Cardiac septum (tissue), 1 donor: ENCODE results near the gene PTH2. TPM values are rescaled to one million over a fixed set of nuclear protein-coding genes. Genes with fewer than 3 reads are reported as not detected.
"Not testable (repeated sequence)": the region's sequence is repeated elsewhere in the genome, so short reads cannot be mapped to it uniquely, and the experiment has no call there.

ENCODE experiments used
- DNase-seq: peaks from one replicate; pipeline ENCODE4 v3.0.0-alpha.2; 2020; ENCODE audit warnings: low spot score
- intact Hi-C: fragments of 100-400 bp; cut with DNase I; formaldehyde crosslinking; loops from one replicate; pipeline ENCODE4 v1.14.0; 2022
- total RNA-seq: library from RNA; stranded (reverse); fragmentation: NEBNext Ultra II Directional; extraction: Animal tissue kit (Norgen Biotek cat#: 25700); gene quantifications from one replicate; pipeline ENCODE4 v1.2.1, GENCODE V29; 2021
- donor health status: DM: no; HTN: no; CAD: no.

PTH2 gene
- total RNA-seq, 1 donor from 2014 or later: not detected

GRCh38 chr19:49395581-49396407 lies 27.4 kb downstream of the PTH2 start:
- intact Hi-C loops: no loop called here
- no peak for DNase-seq

GRCh38 chr19:49393881-49394280 lies 29.4 kb downstream of the PTH2 start:
- no peak for DNase-seq
- intact Hi-C loops: no loop called here

DNA sequence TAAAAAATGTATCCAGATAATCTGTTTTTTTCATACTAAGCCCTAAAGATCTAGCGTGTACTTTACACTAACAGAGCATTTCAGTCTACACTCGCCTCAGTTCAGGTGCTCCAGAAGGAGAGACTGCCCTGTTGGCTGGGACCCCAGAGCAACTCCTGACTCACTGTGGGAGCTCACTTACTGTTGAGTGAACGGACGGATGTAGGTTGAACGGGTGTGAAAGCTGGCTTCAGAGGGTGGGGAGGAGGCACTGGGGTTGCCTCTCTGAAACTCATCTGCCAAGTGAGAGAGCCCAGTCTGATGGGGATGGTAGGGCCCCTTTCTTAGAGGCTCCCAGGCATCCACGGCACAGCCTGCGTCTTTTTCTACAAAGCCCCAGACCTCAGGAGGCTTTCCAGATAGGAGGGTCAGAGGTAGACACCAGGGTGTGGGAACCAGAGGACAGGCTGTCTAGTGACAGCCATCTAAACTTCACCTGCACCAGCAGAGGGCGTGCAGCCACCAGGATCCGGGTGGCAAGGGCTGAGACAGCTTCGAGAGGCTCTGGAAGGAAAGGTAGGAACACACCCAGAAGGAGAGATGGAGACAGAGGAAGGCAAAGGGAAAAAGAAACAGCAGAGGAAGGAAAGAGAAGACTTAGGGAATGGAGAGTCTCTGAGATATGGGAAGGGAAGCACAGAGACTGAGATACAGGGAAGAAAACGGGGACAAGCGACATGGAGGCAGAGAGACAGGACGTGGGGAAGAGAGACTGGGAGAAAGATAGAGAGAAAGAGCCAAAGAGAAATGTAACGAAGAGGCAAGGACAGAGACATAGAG lies 31.5 kb downstream of the PTH2 start:
- peak; percentile 84 for DNase-seq
- intact Hi-C loops: loop anchor here (1.0 kb wide), 1 partner anchor 52 kb away; no protein-coding TSS in a partner anchor

- intact Hi-C loops: no loop called here
- DNase-seq: no peak
Measured at GRCh38 chr19:49390929-49391359, 32.3 kb downstream of the PTH2 start.

DNA sequence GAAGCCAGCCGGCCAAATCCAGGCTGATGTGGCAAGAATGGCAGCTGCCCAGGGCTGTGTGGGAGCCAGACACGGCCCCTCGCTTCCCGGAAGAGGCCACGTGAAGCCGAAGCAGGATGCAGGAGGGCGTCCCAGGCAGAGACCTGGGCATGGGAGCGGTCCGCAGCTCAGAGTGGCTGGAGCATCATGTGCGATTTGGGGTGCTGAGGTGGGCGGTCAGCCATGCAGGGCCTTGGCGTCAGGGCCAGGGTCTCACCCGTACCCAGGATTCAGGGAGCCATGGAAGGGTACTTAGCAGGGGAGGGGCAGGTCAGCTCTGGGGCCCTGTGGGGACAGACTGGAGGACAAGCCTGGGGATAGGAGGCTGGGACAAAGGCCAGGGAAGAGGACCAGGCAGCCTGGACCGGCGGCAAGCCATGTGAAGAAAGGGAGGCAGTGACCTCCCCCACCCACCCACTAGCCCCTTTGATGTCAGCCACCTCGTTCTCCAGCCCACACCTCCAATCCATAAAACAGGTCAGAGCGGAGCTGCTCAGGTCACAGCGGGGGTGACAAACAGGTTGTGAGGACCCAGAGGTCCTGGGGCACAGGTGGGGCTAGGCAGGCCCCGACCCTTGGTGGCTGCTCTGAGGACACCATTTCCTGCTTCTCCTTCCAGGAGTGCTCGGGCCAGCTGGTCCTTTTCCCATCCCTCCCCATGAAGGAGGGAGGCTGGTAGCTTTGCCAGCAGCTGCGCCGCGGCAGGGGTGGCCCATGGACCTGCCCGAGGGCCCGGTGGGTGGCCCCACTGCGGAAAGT lies 32.9 kb downstream of the PTH2 start:
- intact Hi-C loops: no loop called here
- DNase-seq: no peak

GRCh38 chr19:49389406-49389805 lies 33.8 kb downstream of the PTH2 start:
- no peak for DNase-seq

GRCh38 chr19:49387936-49388372 lies 35.3 kb downstream of the PTH2 start, which contains the start of gene KASH5:
TSS of gene KASH5 (plus strand) at chr19:49388249. CDS start at chr19:49390884, 2,635 bp downstream.
- DNase-seq: peak; percentile 90
- intact Hi-C loops: no loop called here

More at GRCh38 chr19:49389406-49389805, 33.8 kb downstream of the PTH2 start:
- intact Hi-C loops: no loop called here

DNA sequence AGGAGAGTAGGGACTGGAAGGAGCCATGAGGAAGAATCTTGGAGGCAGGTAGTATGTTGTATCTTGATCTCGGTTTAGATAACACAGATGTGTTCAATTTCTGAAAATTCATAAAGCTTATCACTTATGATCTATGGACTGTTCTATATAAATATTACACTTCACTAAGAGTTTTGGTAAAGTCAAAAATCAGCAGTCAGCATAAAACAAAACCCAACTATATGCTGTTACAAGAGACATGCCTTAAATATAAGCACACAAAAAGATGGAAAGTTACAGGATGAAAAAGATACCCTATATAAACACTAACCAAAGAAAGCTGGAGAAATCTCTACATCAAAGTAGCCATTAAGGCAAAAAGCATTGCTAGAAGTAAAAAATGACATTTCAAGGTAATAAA lies 39.6 kb downstream of the PTH2 start:
- intact Hi-C loops: no loop called here
- no peak for DNase-seq

GRCh38 chr19:49382639-49383038 lies 40.6 kb downstream of the PTH2 start:
- no peak for DNase-seq
- intact Hi-C loops: no loop called here

GRCh38 chr19:49380391-49380790 lies 42.9 kb downstream of the PTH2 start:
- DNase-seq: no peak

GRCh38 chr19:49378512-49378911 lies 44.7 kb downstream of the PTH2 start:
- intact Hi-C loops: no loop called here
- DNase-seq: no peak

More at GRCh38 chr19:49380391-49380790, 42.9 kb downstream of the PTH2 start:
- intact Hi-C loops: no loop called here

DNA sequence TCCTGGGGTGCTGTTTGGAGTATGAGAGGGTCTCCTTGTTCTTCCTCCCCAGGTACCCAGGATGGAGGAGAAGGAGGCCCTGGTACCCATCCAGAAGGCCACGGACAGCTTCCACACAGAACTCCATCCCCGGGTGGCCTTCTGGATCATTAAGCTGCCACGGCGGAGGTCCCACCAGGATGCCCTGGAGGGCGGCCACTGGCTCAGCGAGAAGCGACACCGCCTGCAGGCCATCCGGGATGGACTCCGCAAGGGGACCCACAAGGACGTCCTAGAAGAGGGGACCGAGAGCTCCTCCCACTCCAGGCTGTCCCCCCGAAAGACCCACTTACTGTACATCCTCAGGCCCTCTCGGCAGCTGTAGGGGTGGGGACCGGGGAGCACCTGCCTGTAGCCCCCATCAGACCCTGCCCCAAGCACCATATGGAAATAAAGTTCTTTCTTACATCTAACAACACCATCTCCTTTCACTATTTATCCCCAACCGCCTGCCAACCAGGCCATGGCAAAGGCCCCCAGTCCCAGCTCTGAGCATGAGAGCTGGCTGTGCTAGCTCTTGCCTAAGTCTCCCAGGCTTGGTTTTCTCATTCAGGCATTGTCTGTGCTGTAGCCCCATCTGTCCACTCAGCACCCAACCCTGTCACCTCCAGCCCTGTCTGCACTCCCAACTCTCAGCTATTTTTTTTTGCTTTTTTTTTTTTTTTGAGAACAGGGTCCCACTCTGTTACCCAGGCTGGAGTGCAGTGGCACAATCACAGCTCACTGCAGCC lies 48.4 kb downstream of the PTH2 start:
- intact Hi-C loops: no loop called here

DNA sequence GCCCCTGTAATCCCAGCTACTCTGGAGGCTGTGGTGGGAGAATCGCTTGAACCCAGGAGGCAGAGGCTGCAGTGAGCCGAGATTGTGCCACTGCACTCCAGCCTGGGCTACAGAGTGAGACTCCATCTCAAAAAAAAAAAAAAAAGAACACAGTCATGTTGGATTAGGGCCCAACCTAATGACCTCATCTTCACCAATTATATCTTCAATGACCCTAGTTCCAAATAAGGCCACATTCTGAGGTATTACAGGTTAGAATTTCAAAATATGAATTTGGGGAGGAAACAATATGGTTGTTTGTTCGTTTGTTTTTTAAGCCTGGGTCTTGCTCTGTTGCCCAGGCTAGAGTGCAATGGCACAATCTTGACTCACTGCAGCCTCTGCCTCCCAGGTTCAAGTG lies 50.1 kb downstream of the PTH2 start:
- intact Hi-C loops, DNase-seq: not testable (repeated sequence)

More for the DNA sequence above, 48.4 kb downstream of the PTH2 start:
- DNase-seq: no peak

Other genes with a start within 250 kb of the PTH2 start
- 0.67 TPM for gene SLC6A16, start 98.2 kb downstream of the PTH2 start, total RNA-seq
- gene CD37, start 88.0 kb downstream of the PTH2 start, total RNA-seq: 4.8 TPM
- 39.9 TPM for gene TEAD2, start 61.0 kb downstream of the PTH2 start, total RNA-seq
- not detected for gene DKKL1, start 59.6 kb downstream of the PTH2 start, total RNA-seq
- not detected for gene KASH5, start 35.2 kb downstream of the PTH2 start, total RNA-seq
- not detected for gene GFY, start 1.9 kb upstream of the PTH2 start, total RNA-seq
- 1.6 TPM for gene SLC17A7, start 18.1 kb upstream of the PTH2 start, total RNA-seq
- gene PIH1D1, start 28.4 kb upstream of the PTH2 start, total RNA-seq: 24.2 TPM
- 7.7 TPM for gene ALDH16A1, start 29.8 kb upstream of the PTH2 start, total RNA-seq
- 3.8 TPM for gene FLT3LG, start 50.8 kb upstream of the PTH2 start, total RNA-seq
- 1,030 TPM for gene RPL13A, start 64.2 kb upstream of the PTH2 start, total RNA-seq
- 729 TPM for gene RPS11, start 73.0 kb upstream of the PTH2 start, total RNA-seq
- gene FCGRT, start 89.2 kb upstream of the PTH2 start, total RNA-seq: 50.6 TPM
- gene RCN3, start 104.6 kb upstream of the PTH2 start, total RNA-seq: 14.0 TPM
- 34.5 TPM for gene NOSIP, start 157.1 kb upstream of the PTH2 start, total RNA-seq
- 0.40 TPM for gene PRRG2, start 157.9 kb upstream of the PTH2 start, total RNA-seq
- 15.9 TPM for gene PRR12, start 167.7 kb upstream of the PTH2 start, total RNA-seq
- gene RRAS, start 216.7 kb upstream of the PTH2 start, total RNA-seq: 171 TPM
- gene SCAF1, start 218.8 kb upstream of the PTH2 start, total RNA-seq: 53.1 TPM
- 33.7 TPM for gene IRF3, start 242.4 kb upstream of the PTH2 start, total RNA-seq
- gene BCL2L12, start 242.5 kb upstream of the PTH2 start, total RNA-seq: 8.9 TPM